ENCODE measurements around the gene MTCL1.

GRCh38 chr18:8721716-8722115, 16.4 kb downstream of the MTCL1 start:
- TF ChIP-seq CTCF (IDR thresholded peaks at IDR 0.05) (no peak), POLR2A (IDR thresholded peaks at IDR 0.05) (no peak)

All from right lobe of liver (tissue), 4 donors.